Peyer's patch (tissue), 4 donors: ENCODE measurements around the gene STAC.

Experiments used
- POLR2A ChIP-seq, 2 donors: fragments of 450-650 bp; IDR thresholded peaks; one replicate each; pipeline ENCODE4 v1.5.1; 2017; ENCODE audit warnings: antibody characterized with exemption in 2 of 2, mild to moderate bottlenecking in 2 of 2, moderate library complexity in 2 of 2
- TF ChIP-seq, protein P1 (sequence below), 6 experiments: fragments of 450-650 bp in 4 of 6; fragments of 200-600 bp in 2 of 6; sonication (generic) in 1 of 6; IDR thresholded peaks; one replicate each; pipeline ENCODE4 v1.5.1; 2017 to 2019; ENCODE audit warnings: antibody characterized with exemption in 6 of 6, mild to moderate bottlenecking in 3 of 6, moderate library complexity in 1 of 6

DNA sequence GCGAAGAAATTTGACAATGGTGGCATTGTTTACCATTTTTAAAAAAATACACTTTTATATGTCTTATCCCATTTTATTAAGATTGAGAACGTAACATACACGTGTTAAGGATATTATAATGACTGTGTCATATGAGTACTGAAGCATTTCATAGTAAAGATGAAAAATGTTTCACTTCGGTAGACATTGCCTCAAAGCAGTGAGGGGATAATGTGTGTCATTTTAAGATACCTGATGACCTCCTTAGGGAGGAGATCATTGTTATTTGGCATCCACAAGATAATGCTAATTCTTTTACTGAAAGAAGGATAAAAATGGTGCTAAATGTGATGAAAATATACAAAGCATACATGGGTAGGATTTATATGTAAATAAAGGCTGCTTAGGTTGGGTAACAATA lies 107.3 kb downstream of the STAC start:
- TF ChIP-seq, protein P1, sequence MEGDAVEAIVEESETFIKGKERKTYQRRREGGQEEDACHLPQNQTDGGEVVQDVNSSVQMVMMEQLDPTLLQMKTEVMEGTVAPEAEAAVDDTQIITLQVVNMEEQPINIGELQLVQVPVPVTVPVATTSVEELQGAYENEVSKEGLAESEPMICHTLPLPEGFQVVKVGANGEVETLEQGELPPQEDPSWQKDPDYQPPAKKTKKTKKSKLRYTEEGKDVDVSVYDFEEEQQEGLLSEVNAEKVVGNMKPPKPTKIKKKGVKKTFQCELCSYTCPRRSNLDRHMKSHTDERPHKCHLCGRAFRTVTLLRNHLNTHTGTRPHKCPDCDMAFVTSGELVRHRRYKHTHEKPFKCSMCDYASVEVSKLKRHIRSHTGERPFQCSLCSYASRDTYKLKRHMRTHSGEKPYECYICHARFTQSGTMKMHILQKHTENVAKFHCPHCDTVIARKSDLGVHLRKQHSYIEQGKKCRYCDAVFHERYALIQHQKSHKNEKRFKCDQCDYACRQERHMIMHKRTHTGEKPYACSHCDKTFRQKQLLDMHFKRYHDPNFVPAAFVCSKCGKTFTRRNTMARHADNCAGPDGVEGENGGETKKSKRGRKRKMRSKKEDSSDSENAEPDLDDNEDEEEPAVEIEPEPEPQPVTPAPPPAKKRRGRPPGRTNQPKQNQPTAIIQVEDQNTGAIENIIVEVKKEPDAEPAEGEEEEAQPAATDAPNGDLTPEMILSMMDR (IDR thresholded peaks at IDR 0.05): no peak
- TF ChIP-seq POLR2A (IDR thresholded peaks at IDR 0.05): no peak
